ENCODE data around the gene DRD2.
"Not testable (repeated sequence)": the region's sequence is repeated elsewhere in the genome, so short reads cannot be mapped to it uniquely, and the experiment has no call there.

DRD2 gene

GRCh38 chr11:113475160-113475761, at the start of gene DRD2:
TSS of gene DRD2 (minus strand) at chr11:113475398. CDS start at chr11:113424651, 50,747 bp downstream.
- no peaks in the 10 kb centered on the region for H3K4me1 Mint-ChIP-seq (ENCODE audit: low read depth)
- peaks cover 59% of the 10 kb centered on the region for H3K27me3 Mint-ChIP-seq
- no peak within 1 kb of the TSS for H3K4me3 Mint-ChIP-seq
- no peak within 1 kb of the TSS for H3K27ac Mint-ChIP-seq
- no peaks in the 10 kb centered on the region for H3K9me3 Mint-ChIP-seq
- intact Hi-C loops (cut with micrococcal nuclease), result no loop called here
- H3K36me3 Mint-ChIP-seq (ENCODE audit: low read depth), result no peaks in the 10 kb centered on the region

GRCh38 chr11:113523906-113524305, 48.7 kb upstream of the DRD2 start:
- H3K36me3 Mint-ChIP-seq (ENCODE audit: low read depth); H3K4me3 Mint-ChIP-seq; intact Hi-C loops (cut with micrococcal nuclease); H3K27ac Mint-ChIP-seq; H3K27me3 Mint-ChIP-seq; H3K9me3 Mint-ChIP-seq; H3K4me1 Mint-ChIP-seq (ENCODE audit: low read depth): not testable (repeated sequence)

GRCh38 chr11:113521737-113522517, 46.7 kb upstream of the DRD2 start:
- Mint-ChIP-seq H3K27ac (no peak overlapping the region), H3K36me3 (ENCODE audit: low read depth) (no peaks in the 10 kb centered on the region), H3K4me1 (ENCODE audit: low read depth) (no peaks in the 10 kb centered on the region), H3K9me3 (no peaks in the 10 kb centered on the region), H3K4me3 (no peak overlapping the region), H3K27me3 (peaks cover 3% of the 10 kb centered on the region)
- intact Hi-C loops (cut with micrococcal nuclease), result no loop called here

GRCh38 chr11:113519989-113520613, 44.9 kb upstream of the DRD2 start:
- Mint-ChIP-seq H3K4me3 (no peak overlapping the region), H3K27ac (no peak overlapping the region), H3K36me3 (ENCODE audit: low read depth) (no peaks in the 10 kb centered on the region), H3K4me1 (ENCODE audit: low read depth) (no peaks in the 10 kb centered on the region), H3K9me3 (no peaks in the 10 kb centered on the region), H3K27me3 (peaks cover 1% of the 10 kb centered on the region)
- intact Hi-C loops (cut with micrococcal nuclease), result no loop called here

- H3K36me3 Mint-ChIP-seq (ENCODE audit: low read depth), result no peaks in the 10 kb centered on the region
- peaks cover 1% of the 10 kb centered on the region for H3K27me3 Mint-ChIP-seq
- H3K27ac Mint-ChIP-seq, result no peak overlapping the region
- H3K4me1 Mint-ChIP-seq (ENCODE audit: low read depth), result no peaks in the 10 kb centered on the region
- intact Hi-C loops (cut with micrococcal nuclease), result no loop called here
- H3K4me3 Mint-ChIP-seq, result no peak overlapping the region
- no peaks in the 10 kb centered on the region for H3K9me3 Mint-ChIP-seq
Observed at GRCh38 chr11:113518716-113519495, 43.7 kb upstream of the DRD2 start.

- Mint-ChIP-seq H3K4me3 (no peak overlapping the region), H3K9me3 (no peaks in the 10 kb centered on the region), H3K36me3 (ENCODE audit: low read depth) (no peaks in the 10 kb centered on the region), H3K27me3 (peaks cover 1% of the 10 kb centered on the region), H3K4me1 (ENCODE audit: low read depth) (no peaks in the 10 kb centered on the region), H3K27ac (no peak overlapping the region)
- intact Hi-C loops (cut with micrococcal nuclease), result no loop called here
Observed at GRCh38 chr11:113517361-113517760, 42.2 kb upstream of the DRD2 start.

- intact Hi-C loops (cut with micrococcal nuclease), result no loop called here
- Mint-ChIP-seq H3K36me3 (ENCODE audit: low read depth) (no peaks in the 10 kb centered on the region), H3K27ac (no peak overlapping the region)
Observed at GRCh38 chr11:113514856-113515255, 39.7 kb upstream of the DRD2 start.

GRCh38 chr11:113507341-113507740, 32.1 kb upstream of the DRD2 start:
- Mint-ChIP-seq H3K27ac (no peak overlapping the region), H3K4me1 (ENCODE audit: low read depth) (no peaks in the 10 kb centered on the region), H3K9me3 (no peaks in the 10 kb centered on the region), H3K27me3 (peaks cover 6% of the 10 kb centered on the region), H3K4me3 (no peak overlapping the region), H3K36me3 (ENCODE audit: low read depth) (no peaks in the 10 kb centered on the region)
- intact Hi-C loops (cut with micrococcal nuclease), result no loop called here

More at GRCh38 chr11:113514856-113515255, 39.7 kb upstream of the DRD2 start:
- no peak overlapping the region for H3K4me3 Mint-ChIP-seq
- no peaks in the 10 kb centered on the region for H3K9me3 Mint-ChIP-seq
- peaks cover 1% of the 10 kb centered on the region for H3K27me3 Mint-ChIP-seq
- no peaks in the 10 kb centered on the region for H3K4me1 Mint-ChIP-seq (ENCODE audit: low read depth)

GRCh38 chr11:113506893-113507292, 31.7 kb upstream of the DRD2 start:
- H3K4me3 Mint-ChIP-seq, result no peak overlapping the region
- intact Hi-C loops (cut with micrococcal nuclease), result no loop called here
- H3K9me3 Mint-ChIP-seq, result no peaks in the 10 kb centered on the region
- no peak overlapping the region for H3K27ac Mint-ChIP-seq
- H3K27me3 Mint-ChIP-seq, result peaks cover 6% of the 10 kb centered on the region
- no peaks in the 10 kb centered on the region for H3K4me1 Mint-ChIP-seq (ENCODE audit: low read depth)
- no peaks in the 10 kb centered on the region for H3K36me3 Mint-ChIP-seq (ENCODE audit: low read depth)

GRCh38 chr11:113506461-113506860, 31.3 kb upstream of the DRD2 start:
- no peak overlapping the region for H3K27ac Mint-ChIP-seq
- H3K4me1 Mint-ChIP-seq (ENCODE audit: low read depth), result no peaks in the 10 kb centered on the region
- H3K36me3 Mint-ChIP-seq (ENCODE audit: low read depth), result no peaks in the 10 kb centered on the region
- intact Hi-C loops (cut with micrococcal nuclease), result no loop called here
- no peaks in the 10 kb centered on the region for H3K9me3 Mint-ChIP-seq
- H3K27me3 Mint-ChIP-seq, result peaks cover 6% of the 10 kb centered on the region
- no peak overlapping the region for H3K4me3 Mint-ChIP-seq

- Mint-ChIP-seq H3K27me3 (peaks cover 7% of the 10 kb centered on the region), H3K36me3 (ENCODE audit: low read depth) (no peaks in the 10 kb centered on the region), H3K27ac (no peak overlapping the region), H3K4me1 (ENCODE audit: low read depth) (no peaks in the 10 kb centered on the region), H3K4me3 (no peak overlapping the region), H3K9me3 (no peaks in the 10 kb centered on the region)
- intact Hi-C loops (cut with micrococcal nuclease), result no loop called here
Observed at GRCh38 chr11:113505541-113506375, 30.6 kb upstream of the DRD2 start.

- H3K36me3 Mint-ChIP-seq (ENCODE audit: low read depth), result no peaks in the 10 kb centered on the region
- H3K4me1 Mint-ChIP-seq (ENCODE audit: low read depth), result no peaks in the 10 kb centered on the region
- intact Hi-C loops (cut with micrococcal nuclease), result no loop called here
Observed at GRCh38 chr11:113505046-113505445, 29.8 kb upstream of the DRD2 start.

GRCh38 chr11:113504586-113504985, 29.4 kb upstream of the DRD2 start:
- Mint-ChIP-seq H3K36me3 (ENCODE audit: low read depth) (no peaks in the 10 kb centered on the region), H3K9me3 (no peaks in the 10 kb centered on the region), H3K4me1 (ENCODE audit: low read depth) (no peaks in the 10 kb centered on the region), H3K27ac (no peak overlapping the region), H3K4me3 (no peak overlapping the region), H3K27me3 (peaks cover 7% of the 10 kb centered on the region)
- intact Hi-C loops (cut with micrococcal nuclease), result no loop called here

More at GRCh38 chr11:113505046-113505445, 29.8 kb upstream of the DRD2 start:
- Mint-ChIP-seq H3K4me3 (no peak overlapping the region), H3K27me3 (peaks cover 7% of the 10 kb centered on the region), H3K27ac (no peak overlapping the region), H3K9me3 (no peaks in the 10 kb centered on the region)

All from dendritic cell treated with granulocyte-macrophage colony-stimulating factor and Interleukin-4, amounts not matched to agents 40 ng/mL and 50 ng/mL, for 4 days (primary cell).